GM19438 (cell line): ENCODE results near the gene SYTL4.

Experiments
- ATAC-seq: cut with Tn5 transposase; IDR thresholded peaks from one replicate; pipeline ENCODE4 v1.9.1; 2021; ENCODE audit warnings: low read depth; ENCODE audit not compliant: unreplicated experiment

The SYTL4 gene

DNA sequence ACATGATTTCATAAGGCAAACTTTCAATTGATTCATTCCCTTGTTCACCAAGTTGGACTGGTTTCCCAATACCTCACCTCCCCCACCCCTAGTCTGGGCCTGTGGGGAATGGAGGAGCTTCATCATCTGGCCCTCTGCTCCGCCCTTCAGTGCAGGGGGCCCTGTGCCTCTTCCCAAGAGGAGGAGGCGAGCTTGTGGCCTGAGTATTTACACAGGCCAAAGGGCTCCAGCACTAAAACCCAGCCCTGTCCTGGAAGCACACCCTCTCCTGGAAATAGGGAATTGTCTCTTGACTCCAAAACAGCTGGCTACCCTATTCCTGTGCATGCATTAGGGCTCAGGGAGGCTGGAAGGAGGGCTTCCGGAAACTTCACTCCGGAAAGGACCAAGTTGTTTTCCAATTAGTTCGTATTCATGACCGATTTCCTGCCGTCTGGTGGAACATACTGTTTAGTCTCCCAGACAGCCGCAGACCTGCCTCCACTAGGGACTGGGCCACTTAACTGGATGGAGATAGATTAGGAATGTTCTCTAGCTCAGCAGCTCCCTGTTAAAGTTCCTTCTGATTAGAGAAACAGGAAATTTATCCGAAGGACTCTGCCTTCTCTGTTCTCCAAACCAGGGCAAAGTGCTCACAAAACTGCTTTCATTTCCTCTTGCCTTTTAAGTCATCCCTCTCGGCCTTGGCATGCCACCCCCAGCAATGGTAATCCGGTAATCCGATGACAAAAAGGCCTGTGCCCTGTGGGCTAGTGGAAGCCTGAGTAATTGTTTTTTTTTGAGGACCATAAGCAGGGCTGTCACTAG is 82.2 kb downstream of the SYTL4 start:
- ATAC-seq = no peak

DNA sequence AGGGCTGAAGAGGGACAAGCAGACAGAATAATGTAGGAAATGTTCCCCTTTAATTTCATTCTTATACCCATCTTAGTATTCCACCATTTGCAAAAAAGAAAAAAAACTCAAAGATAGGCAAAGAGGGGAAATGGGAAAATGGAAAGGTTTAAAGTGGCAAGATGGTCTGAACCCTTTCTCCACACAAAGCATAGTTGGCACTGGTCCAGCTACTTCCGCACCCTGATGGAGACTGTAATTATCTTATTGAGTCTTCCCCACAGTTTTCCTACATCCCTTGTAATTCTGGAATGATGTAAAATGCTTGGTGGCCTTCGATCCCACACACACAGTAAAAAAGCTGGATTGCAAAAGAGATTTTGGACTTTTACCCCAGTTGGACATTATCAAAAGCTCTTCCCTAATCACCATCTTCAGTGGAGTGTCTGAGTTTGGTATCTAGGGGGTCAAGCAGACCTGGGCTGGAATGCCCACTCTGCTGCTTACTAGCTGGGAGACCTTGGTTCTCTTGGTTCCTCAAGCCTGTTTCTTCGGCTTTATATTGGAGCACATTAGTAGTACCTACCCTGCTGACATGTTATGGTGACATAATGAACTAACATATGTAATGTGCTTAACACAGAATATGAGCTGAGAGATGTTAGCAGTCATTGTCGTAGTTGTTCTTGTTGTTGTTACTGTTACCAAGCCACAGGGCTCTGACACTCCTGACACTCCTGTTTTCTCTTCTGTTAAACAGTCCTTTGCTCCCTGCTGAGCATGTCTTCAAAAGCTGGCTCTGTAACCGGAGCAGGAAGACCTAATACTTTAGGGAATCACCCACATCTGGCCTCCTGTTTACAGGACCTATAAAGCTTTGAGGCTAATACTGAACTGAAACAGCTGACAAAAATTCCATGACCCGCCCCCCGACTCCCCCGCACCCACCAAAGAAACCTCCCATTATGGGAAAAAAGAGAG is 83.2 kb downstream of the SYTL4 start:
- ATAC-seq = no peak

DNA sequence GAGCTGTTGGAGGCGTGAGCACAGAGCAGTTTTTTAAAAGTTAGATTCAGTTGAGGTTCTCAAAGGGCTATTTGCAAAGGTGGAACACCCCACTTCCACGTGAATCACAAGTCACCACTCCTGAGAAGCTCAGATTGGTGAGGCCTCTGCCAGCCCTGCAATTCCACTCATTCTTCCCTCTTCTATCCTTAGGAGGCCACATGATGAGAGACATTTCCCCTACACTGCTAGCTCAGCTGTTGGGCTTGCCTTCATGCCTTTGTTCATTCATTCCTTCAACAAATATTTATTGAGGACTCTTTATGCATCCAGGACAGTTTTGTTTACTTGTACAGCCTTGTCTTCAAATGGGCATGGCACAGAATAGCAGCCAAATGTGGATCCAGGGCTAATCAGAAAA is 84.2 kb downstream of the SYTL4 start:
- ATAC-seq = no peak

DNA sequence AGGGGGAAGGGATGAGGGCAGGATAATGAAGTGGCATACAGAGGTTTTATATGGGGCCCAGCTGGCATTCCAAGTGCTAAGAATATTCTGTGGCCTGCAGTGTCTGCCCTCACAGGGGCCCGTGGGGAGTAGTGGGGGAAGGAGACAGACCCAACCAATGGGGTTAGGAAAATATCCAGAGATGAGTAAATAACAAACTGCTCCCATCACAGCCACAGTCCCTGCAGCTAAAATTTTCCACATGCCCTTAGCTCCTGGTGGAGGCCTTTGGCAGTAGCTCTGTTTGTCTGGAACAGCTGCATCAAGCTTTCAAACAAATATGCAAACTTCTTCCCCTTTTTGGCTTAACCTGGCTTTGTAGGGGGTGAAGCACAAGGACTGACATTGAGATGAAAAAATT is 84.8 kb downstream of the SYTL4 start:
- ATAC-seq = no peak

DNA sequence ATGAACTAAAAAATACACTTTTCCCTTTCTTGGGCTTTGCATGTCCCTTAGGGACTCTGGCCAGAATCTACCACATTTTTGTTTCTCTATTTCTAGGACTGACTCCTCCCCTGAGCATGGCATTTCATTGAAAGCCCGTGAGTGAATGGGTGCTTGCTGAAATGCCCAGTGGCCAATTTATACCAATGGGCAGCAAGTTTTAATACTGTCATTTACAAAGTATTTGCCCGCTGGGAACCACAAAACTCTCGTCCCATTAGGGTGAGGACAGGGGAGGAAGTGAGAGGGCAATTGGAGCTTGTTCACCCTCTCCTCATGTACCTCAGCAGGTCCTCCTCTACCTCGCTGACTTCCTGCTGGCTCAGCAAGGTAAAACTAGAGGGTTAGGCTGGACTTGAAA is 86.8 kb downstream of the SYTL4 start:
- ATAC-seq = no peak

DNA sequence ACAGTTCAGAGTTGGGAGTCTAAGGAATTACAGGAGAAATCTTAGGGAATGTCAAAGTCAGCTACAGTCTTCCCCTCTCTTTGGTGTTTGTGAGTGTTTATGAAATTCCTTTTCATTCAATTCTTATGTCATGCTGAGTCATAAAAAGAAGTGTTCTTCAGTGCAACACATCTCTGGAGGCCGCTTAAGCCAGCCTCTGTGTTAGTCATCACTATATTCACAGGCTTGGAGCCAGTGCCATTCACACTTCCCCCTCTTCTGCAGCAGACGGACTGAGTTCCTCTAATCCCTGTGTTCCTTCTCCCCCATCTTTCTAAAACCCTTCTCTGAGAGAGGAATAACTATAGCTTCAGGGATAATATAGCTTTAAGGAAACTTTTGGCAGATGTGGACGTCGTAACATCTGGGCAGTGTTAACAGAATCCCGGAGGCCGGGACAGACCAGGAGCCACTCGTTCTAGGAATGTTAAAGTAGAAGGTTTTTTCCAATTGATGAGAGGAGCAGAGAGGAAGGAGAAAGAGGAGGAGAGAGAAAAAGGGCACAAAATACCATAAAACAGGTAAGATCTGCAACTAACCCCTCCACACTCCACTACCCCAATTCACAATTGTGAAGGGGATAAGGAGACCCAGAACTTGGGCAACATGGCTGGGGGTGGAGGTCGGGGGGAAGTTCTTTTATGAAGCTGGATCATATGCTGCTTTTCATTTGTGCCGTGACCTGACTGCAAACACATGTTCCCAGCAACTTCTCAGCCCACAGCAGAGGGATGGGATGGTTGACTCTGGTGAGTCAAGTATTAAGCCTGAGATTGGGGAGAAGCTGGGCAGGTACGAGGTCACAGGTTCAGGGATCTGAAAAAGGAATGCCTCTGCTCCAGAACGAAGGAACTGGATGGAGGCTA is 87.7 kb downstream of the SYTL4 start, which contains the start of gene SRPX2:
Gene SRPX2, plus strand, starts transcription at position 244 of the 905 bp plus-strand sequence. CDS start 2,124 bp downstream, outside the sequence.
- no peak for ATAC-seq

DNA sequence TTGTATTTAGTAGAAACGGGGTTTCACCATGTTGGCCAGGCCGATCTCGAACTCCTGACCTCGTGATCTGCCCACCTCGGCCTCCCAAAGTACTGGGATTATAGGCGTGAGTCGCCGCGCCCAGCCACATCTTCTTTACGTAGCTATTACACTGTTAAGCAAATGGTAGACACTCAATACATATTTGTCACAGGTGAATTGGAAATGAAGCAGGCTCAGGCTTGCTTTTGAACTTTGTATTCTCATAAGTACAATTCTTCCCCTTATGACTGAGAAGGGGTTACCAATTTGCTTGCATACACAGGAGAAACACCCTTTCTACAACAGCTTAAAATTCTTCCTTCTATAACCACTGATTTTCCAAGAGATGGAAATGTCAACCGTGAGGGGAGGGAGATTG is 88.7 kb downstream of the SYTL4 start:
- no peak for ATAC-seq

DNA sequence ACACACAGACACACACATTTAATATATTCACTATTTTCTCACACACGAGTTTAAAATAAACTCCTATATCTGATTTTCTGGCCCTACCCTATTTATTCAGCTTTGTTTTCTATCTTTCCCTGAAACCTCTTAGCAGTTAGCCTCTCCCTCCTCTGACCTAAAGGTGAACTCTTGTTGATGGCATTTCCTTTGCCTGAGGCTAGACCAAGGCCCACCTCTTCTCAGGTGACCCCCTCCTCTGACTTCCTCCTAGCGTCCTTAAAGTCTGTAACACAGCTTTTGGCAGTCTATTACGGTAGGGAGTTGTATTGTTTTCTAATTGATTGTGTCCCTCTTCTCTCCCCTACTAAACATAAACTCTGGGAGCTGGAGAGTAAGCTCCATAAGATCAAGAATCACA is 89.6 kb downstream of the SYTL4 start:
- no peak for ATAC-seq

DNA sequence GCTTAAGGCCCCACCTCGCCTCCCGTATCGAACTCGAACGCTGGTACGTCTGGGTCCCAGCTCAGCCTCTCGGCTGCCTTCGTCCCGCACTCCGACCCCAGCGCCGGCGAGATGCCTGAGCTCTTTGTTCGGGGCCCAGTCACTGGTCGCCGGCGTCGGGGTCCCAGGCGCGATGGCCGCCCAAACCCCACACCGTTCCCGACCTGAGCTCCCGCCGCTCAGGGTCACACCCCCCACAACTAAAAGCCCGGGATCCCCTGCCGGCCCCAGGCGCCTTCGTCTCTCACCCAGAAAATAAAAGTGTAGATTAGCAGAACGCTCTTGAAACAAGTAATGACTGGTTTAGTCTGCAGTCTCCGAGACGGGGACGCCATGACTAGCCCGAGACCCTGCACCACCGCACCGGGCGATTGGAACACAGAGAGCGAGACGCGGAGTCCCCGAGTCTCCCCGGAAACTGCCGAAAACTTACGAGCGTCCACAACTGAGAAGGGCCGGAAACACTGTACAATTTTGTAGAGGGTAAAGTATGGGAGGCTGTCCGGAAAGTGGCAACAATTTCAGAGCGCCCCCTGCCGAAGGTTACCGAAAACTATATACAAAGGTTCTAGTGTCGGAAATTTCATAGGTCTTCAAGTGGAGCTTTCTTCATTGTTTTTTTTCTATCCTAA is 95.5 kb downstream of the SYTL4 start, which contains the start of gene TSPAN6:
Gene TSPAN6, minus strand, starts transcription at position 486 of the 671 bp plus-strand sequence. Its CDS starts 112 bp downstream, at position 374.
- ATAC-seq = peak; percentile 90

DNA sequence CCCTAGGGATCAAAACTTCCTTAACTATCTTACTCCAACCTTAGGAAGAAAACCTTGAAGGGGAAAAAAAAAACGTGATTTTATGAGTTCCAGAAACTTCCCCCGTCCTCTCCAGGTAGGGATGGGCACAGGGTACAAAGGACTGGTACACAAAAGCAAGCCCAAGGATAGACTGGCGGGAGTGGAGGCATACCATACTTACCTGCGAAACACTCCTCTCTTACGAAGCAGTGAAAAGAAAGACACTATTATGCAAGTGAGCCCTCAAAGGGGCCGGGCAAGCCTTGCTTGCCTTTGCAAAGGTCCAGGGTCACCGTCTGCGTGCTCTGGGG is 96.0 kb downstream of the SYTL4 start:
- no peak for ATAC-seq

DNA sequence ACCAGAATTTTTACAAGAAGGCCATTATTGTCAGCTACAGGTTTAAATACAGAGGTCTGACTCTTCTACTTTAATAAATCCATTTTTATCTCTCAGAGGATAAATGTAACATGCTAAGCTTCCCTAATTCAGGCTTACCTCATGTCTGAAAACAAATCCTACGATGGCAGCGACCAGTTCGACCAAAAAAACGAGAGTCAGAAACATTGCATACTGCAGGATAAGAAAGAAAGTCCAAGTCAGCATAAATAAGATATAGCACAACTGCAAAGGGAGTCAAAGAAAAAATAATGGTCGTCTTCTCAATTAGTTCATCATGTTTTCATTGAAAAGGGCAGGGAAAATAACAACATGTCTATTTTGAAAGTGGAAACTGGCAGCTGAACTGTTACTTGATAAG is 96.9 kb downstream of the SYTL4 start:
- no peak for ATAC-seq

DNA sequence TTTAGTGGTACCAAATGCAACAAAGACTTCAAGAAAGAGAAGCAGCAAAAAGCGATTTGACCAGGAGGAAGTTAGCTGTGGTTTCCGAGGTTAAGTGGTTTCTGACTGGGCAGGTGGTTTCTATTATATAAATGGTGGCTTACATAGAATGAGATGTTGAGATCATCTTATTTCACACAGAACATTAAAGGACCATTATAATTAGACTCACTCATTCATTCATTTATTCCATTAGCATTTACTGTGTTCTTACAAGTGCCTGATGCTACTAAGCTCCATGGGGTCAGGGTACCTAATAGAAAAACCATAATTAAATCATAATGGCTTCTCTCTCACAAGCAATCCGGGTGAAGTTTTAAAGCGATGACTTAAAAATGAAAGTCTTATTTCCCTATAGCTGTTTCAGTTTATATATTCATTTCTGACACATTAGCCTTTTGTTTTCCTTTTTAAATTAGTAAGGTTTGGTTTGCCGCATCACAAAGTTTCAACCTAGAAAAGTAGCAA is 105.9 kb downstream of the SYTL4 start:
- ATAC-seq = peak; percentile 98
